GM12878 (cell line): Measurements from ENCODE around the gene ZNF791. TPM values are rescaled to one million over a fixed set of nuclear protein-coding genes. Genes with fewer than 3 reads are reported as not detected.
A peak's percentile ranks its signal among the peaks of the same experiment; 100 is the strongest.

Experiments
- CREB1 ChIP-seq: IDR thresholded peaks from 2 replicates; pipeline ENCODE4 v1.6.1; 2012; ENCODE audit warnings: low read depth, mild to moderate bottlenecking, inconsistent platforms
- ESRRA ChIP-seq: IDR thresholded peaks from 2 replicates; pipeline ENCODE4 v1.6.1; 2012; ENCODE audit warnings: mild to moderate bottlenecking, low read length, improper control_type of control experiment
- GABPA ChIP-seq: IDR thresholded peaks from 2 replicates; pipeline ENCODE4 v1.6.1; 2014; ENCODE audit warnings: antibody characterized with exemption, low read depth, mild to moderate bottlenecking, inconsistent platforms
- HCFC1 ChIP-seq: fragments of 150-350 bp; IDR thresholded peaks from 2 replicates; pipeline ENCODE4 v1.6.1; 2014; ENCODE audit warnings: low read length
- HDAC6 ChIP-seq: fragments of 200-600 bp; sonication (generic); IDR thresholded peaks from one replicate; pipeline ENCODE4 v1.8.0; 2017; ENCODE audit warnings: antibody characterized with exemption; ENCODE audit not compliant: unreplicated experiment
- JUNB ChIP-seq: IDR thresholded peaks from 2 replicates; pipeline ENCODE4 v1.6.1; 2016; ENCODE audit warnings: antibody characterized with exemption, mild to moderate bottlenecking
- KLF5 ChIP-seq: fragments of 450-650 bp; IDR thresholded peaks from 2 replicates; pipeline ENCODE4 v1.6.1; 2014; ENCODE audit warnings: mild to moderate bottlenecking; ENCODE audit not compliant: partially characterized antibody
- LARP7 ChIP-seq: fragments of 450-650 bp; IDR thresholded peaks from 2 replicates; pipeline ENCODE4 v1.6.1; 2017; ENCODE audit warnings: mild to moderate bottlenecking
- MTA2 ChIP-seq: fragments of 450-650 bp; IDR thresholded peaks from 2 replicates; pipeline ENCODE4 v1.6.1; 2016; ENCODE audit warnings: low read depth, mild to moderate bottlenecking, moderate library complexity
- NR2C2 ChIP-seq: IDR thresholded peaks from 2 replicates; pipeline ENCODE4 v1.6.1; 2011; ENCODE audit warnings: borderline replicate concordance, low read depth; ENCODE audit not compliant: control insufficient read depth, insufficient read length
- POLR2AphosphoS2 ChIP-seq: IDR thresholded peaks from 2 replicates; pipeline ENCODE4 v1.6.1; 2011; ENCODE audit warnings: low read depth, mild to moderate bottlenecking, low read length, improper control_type of control experiment, moderate library complexity
- RAD51 ChIP-seq: fragments of 450-650 bp; IDR thresholded peaks from 2 replicates; pipeline ENCODE4 v1.6.1; 2016; ENCODE audit warnings: moderate library complexity, mild to moderate bottlenecking, inconsistent platforms
- SRF ChIP-seq, 2 experiments: IDR thresholded peaks; 2 replicates each; pipeline ENCODE4 v1.6.1; 2011; ENCODE audit warnings: low read depth in 2 of 2, low read length in 2 of 2, mild to moderate bottlenecking in 1 of 2, moderate library complexity in 1 of 2
- polyA plus RNA-seq, 11 experiments: library from polyadenylated mRNA; depleted of rRNA in 4 of 11; unstranded in 6 of 11; stranded (reverse) in 5 of 11; fragments of >200 nt; fragmentation: Nextera tagmentation in 4 of 11; fragmentation: Illumina TruSeq in 1 of 11; extraction: Ambion mirVana in 4 of 11; extraction: Trizol in 1 of 11; gene quantifications; 1 replicate in 1 of 11; 2 replicates in 10 of 11; pipeline versions ENCODE4 v1.2.1 to v1.2.3, GENCODE V29; 2011 to 2016; ENCODE audit warnings: inconsistent platforms in 2 of 11, missing spikeins in 2 of 11, low read depth in 1 of 11
- total RNA-seq, 4 experiments: library from RNA; depleted of rRNA in 3 of 4; stranded (reverse); fragments of >200 nt in 3 of 4; fragmentation: Illumina TruSeq in 1 of 4; extraction: Trizol in 1 of 4; gene quantifications; 2 replicates each; pipeline versions ENCODE4 v1.2.1 to v1.2.3, GENCODE V29; 2013 to 2021
- TF ChIP-seq, protein P1 (sequence below): fragments of 450-650 bp; IDR thresholded peaks from 2 replicates; pipeline ENCODE4 v1.6.1; 2017; ENCODE audit warnings: mild to moderate bottlenecking, low read depth, inconsistent platforms; ENCODE audit not compliant: poor library complexity, severe bottlenecking
- TF ChIP-seq, protein P2 (sequence below): fragments of 450-650 bp; formaldehyde crosslinking; IDR thresholded peaks from 2 replicates; pipeline ENCODE4 v1.5.0; 2022; ENCODE audit warnings: mild to moderate bottlenecking, missing genetic modification characterization
- TF ChIP-seq, protein P3 (sequence below): IDR thresholded peaks from 2 replicates; pipeline ENCODE4 v1.6.1; 2012; ENCODE audit warnings: low read depth, low read length, improper control_type of control experiment
- TF ChIP-seq, protein P4 (sequence below): IDR thresholded peaks from 2 replicates; pipeline ENCODE4 v1.6.1; 2012; ENCODE audit warnings: low read depth, low read length, improper control_type of control experiment
- TF ChIP-seq, protein P5 (sequence below): IDR thresholded peaks from 2 replicates; pipeline ENCODE4 v1.6.1; 2012; ENCODE audit warnings: mild to moderate bottlenecking, low read depth, low read length

ZNF791 gene
- total and polyA plus RNA-seq, 10 of the 15 experiments (the other 5 are each of a cell fraction or from before 2014, with no cell fraction given), result 7.5 to 24.0 (median 11.8) TPM

DNA sequence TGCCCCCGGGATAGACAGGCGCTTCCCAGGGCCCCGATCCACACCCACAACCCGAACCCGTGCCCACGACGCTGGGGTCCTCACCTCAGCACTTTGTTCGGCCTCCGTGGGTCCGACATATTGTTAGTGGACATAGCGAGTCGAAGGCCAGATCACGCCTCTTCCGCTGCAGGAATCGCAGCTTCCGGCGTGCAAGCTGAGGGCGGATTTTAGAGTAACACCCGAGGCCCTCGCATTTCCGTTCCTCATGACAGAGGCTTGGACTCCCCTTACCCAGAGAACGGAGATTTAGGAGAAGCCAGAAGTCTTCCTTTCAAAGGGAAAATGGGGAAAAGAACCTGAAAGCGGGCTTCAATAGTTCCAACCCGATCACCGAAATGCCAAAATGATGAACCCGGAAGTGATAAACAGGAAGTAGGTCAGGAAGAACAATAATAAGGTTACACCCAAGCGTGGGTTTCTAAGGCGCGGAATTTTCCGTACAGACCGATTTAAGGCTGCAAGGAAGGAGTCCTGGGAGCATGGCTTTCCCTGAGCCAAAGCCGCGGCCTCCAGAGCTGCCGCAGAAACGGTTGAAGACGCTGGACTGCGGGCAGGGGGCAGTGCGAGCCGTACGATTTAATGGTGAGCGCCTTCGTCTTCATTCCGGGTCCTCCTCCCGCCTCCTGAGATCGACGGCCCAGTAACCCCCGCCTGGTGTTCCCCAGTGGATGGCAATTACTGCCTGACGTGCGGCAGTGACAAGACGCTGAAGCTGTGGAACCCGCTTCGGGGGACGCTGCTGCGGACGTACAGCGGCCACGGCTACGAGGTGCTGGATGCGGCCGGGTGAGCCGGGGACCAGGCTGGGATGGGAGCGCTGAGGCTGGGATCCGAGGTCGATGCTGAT, 58.8 kb downstream of the ZNF791 start (continued):
- TF ChIP-seq, protein P1, sequence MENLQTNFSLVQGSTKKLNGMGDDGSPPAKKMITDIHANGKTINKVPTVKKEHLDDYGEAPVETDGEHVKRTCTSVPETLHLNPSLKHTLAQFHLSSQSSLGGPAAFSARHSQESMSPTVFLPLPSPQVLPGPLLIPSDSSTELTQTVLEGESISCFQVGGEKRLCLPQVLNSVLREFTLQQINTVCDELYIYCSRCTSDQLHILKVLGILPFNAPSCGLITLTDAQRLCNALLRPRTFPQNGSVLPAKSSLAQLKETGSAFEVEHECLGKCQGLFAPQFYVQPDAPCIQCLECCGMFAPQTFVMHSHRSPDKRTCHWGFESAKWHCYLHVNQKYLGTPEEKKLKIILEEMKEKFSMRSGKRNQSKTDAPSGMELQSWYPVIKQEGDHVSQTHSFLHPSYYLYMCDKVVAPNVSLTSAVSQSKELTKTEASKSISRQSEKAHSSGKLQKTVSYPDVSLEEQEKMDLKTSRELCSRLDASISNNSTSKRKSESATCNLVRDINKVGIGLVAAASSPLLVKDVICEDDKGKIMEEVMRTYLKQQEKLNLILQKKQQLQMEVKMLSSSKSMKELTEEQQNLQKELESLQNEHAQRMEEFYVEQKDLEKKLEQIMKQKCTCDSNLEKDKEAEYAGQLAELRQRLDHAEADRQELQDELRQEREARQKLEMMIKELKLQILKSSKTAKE, result peak; percentile 92
- TF ChIP-seq HCFC1 (peak; percentile 83), MTA2 (peak; percentile 93), POLR2AphosphoS2 (peak; percentile 57; the same call in 1 of the 2 replicates), HDAC6 (no peak), JUNB (no peak), RAD51 (peak; percentile 64), GABPA (peak; percentile 100), SRF (IDR thresholded peaks at IDR 0.05; ENCODE audit: low read depth in 2 of 2, low read length in 2 of 2) (peak; percentile 4 to 56; a peak in 1 of 4 replicates), KLF5 (peak; percentile 92), CREB1 (peak; percentile 75), NR2C2 (no peak), ESRRA (no peak; the same call in 1 of the 2 replicates), LARP7 (peak; percentile 67)
- TF ChIP-seq, protein P2, sequence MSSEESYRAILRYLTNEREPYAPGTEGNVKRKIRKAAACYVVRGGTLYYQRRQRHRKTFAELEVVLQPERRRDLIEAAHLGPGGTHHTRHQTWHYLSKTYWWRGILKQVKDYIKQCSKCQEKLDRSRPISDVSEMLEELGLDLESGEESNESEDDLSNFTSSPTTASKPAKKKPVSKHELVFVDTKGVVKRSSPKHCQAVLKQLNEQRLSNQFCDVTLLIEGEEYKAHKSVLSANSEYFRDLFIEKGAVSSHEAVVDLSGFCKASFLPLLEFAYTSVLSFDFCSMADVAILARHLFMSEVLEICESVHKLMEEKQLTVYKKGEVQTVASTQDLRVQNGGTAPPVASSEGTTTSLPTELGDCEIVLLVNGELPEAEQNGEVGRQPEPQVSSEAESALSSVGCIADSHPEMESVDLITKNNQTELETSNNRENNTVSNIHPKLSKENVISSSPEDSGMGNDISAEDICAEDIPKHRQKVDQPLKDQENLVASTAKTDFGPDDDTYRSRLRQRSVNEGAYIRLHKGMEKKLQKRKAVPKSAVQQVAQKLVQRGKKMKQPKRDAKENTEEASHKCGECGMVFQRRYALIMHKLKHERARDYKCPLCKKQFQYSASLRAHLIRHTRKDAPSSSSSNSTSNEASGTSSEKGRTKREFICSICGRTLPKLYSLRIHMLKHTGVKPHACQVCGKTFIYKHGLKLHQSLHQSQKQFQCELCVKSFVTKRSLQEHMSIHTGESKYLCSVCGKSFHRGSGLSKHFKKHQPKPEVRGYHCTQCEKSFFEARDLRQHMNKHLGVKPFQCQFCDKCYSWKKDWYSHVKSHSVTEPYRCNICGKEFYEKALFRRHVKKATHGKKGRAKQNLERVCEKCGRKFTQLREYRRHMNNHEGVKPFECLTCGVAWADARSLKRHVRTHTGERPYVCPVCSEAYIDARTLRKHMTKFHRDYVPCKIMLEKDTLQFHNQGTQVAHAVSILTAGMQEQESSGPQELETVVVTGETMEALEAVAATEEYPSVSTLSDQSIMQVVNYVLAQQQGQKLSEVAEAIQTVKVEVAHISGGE (CRISPR knock-in tag), result peak; percentile 93
- TF ChIP-seq, protein P3, sequence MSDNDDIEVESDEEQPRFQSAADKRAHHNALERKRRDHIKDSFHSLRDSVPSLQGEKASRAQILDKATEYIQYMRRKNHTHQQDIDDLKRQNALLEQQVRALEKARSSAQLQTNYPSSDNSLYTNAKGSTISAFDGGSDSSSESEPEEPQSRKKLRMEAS, result no peak; the same call in none of the 2 replicates
- TF ChIP-seq, protein P4, sequence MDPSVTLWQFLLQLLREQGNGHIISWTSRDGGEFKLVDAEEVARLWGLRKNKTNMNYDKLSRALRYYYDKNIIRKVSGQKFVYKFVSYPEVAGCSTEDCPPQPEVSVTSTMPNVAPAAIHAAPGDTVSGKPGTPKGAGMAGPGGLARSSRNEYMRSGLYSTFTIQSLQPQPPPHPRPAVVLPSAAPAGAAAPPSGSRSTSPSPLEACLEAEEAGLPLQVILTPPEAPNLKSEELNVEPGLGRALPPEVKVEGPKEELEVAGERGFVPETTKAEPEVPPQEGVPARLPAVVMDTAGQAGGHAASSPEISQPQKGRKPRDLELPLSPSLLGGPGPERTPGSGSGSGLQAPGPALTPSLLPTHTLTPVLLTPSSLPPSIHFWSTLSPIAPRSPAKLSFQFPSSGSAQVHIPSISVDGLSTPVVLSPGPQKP, result peak; percentile 71; the same call in 1 of the 2 replicates
- TF ChIP-seq, protein P5, sequence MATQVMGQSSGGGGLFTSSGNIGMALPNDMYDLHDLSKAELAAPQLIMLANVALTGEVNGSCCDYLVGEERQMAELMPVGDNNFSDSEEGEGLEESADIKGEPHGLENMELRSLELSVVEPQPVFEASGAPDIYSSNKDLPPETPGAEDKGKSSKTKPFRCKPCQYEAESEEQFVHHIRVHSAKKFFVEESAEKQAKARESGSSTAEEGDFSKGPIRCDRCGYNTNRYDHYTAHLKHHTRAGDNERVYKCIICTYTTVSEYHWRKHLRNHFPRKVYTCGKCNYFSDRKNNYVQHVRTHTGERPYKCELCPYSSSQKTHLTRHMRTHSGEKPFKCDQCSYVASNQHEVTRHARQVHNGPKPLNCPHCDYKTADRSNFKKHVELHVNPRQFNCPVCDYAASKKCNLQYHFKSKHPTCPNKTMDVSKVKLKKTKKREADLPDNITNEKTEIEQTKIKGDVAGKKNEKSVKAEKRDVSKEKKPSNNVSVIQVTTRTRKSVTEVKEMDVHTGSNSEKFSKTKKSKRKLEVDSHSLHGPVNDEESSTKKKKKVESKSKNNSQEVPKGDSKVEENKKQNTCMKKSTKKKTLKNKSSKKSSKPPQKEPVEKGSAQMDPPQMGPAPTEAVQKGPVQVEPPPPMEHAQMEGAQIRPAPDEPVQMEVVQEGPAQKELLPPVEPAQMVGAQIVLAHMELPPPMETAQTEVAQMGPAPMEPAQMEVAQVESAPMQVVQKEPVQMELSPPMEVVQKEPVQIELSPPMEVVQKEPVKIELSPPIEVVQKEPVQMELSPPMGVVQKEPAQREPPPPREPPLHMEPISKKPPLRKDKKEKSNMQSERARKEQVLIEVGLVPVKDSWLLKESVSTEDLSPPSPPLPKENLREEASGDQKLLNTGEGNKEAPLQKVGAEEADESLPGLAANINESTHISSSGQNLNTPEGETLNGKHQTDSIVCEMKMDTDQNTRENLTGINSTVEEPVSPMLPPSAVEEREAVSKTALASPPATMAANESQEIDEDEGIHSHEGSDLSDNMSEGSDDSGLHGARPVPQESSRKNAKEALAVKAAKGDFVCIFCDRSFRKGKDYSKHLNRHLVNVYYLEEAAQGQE, result no peak
